GM18861 (cell line): ENCODE data around the gene CHCHD3.

ENCODE experiments used
- ATAC-seq: cut with Tn5 transposase; IDR thresholded peaks from one replicate; pipeline ENCODE4 v1.9.1; 2021; ENCODE audit not compliant: unreplicated experiment

The CHCHD3 gene

GRCh38 chr7:132755538-132756483, 326.1 kb downstream of the CHCHD3 start:
- ATAC-seq, result no peak

GRCh38 chr7:132752431-132752830, 329.5 kb downstream of the CHCHD3 start:
- no peak for ATAC-seq

GRCh38 chr7:132751244-132751647, 330.6 kb downstream of the CHCHD3 start:
- no peak for ATAC-seq

GRCh38 chr7:132750530-132751217, 331.2 kb downstream of the CHCHD3 start:
- ATAC-seq, result no peak

GRCh38 chr7:132750096-132750495, 331.8 kb downstream of the CHCHD3 start:
- no peak for ATAC-seq

DNA sequence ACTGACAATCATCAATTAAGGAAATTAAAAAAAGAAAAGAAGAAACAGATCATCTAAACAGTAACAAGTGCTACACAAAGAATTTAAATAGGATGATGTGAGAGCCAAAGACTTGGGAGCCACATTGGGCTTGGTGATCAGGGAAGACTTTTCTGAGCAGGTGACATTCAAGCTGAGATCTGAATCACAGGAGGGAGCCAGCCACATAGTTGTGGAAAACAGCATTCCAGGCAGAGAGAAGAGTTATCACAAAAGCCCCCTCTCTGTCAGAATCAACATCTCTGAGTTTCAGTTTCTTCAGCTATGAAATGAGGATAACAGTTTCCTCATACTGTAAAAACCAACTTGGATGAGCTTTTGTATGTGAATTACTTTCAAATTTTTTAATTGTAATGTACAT, 336.4 kb downstream of the CHCHD3 start:
- no peak for ATAC-seq

- no peak for ATAC-seq
These were observed 337.9 kb downstream of the CHCHD3 start for GRCh38 chr7:132743974-132744373.

- no peak for ATAC-seq
These were observed 339.7 kb downstream of the CHCHD3 start for GRCh38 chr7:132742189-132742612.

- no peak for ATAC-seq
These were observed 341.7 kb downstream of the CHCHD3 start for GRCh38 chr7:132740176-132740575.

GRCh38 chr7:132739271-132739955, 342.5 kb downstream of the CHCHD3 start:
- ATAC-seq, result no peak

DNA sequence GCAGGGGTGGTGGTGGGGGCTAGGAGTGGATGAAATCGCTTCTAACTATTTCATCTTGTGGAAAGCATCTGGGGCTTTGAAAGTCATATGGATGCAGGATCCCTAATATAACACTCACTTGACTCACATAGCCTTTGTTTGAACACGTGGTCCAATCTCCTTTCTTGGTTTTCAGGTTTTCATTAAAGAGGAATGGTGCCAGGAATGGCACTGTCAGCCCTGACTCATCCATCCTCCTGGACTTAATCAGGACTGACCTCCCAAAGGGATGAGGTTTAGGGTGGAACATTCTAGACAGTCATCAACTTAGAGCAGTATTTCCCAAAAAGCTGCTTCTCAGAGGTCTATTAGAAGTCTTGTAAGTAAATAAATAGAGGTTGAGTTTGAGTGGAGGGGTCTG, 343.6 kb downstream of the CHCHD3 start:
- ATAC-seq, result no peak

- ATAC-seq, result no peak
These were observed 346.4 kb downstream of the CHCHD3 start for GRCh38 chr7:132735476-132735875.
